CD4-positive, alpha-beta T cell treated with Interleukin-12 subunit alpha and Interleukin-12 subunit beta, for 1 hour (primary cell): Measurements from ENCODE around the gene ADRA2B.

Experiments used
- DNase-seq: peaks from one replicate; pipeline ENCODE4 v3.0.0-alpha.2; 2020

Gene ADRA2B

GRCh38 chr2:96115631-96116423 is 544 bp downstream of the ADRA2B start:
- DNase-seq, result no peak

DNA sequence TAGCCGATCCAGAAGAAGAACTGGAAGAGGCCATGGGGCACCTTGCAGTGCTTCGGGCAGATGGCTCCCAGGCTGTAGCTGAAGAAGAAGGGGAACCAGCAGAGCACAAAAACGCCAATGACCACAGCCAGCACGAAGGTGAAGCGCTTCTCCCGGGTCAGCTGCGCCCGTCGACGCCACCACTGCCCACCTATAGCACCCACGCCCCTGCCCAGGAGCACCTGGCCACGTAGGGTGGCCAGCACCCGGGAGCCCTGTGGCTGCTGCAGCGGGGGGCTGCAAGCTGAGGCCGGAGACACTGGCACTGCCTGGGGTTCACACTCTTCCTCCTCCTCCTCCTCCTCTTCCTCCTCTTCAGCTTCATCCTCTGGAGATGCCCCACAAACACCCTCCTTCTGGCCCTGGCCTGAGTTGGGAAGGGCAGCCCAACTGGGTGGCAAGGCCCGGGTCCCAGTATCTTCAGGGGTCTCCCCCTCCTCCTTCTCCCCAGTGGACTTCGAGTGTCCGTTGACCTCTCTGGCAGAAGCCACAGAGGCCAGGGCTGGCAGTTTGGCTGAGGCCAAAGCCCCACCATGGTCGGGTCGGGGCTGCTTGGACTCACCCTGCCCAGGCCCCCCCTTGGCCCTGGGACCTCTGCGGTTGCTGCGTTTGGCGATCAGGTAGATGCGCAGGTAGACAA is 1.3 kb downstream of the ADRA2B start:
- no peak for DNase-seq

DNA sequence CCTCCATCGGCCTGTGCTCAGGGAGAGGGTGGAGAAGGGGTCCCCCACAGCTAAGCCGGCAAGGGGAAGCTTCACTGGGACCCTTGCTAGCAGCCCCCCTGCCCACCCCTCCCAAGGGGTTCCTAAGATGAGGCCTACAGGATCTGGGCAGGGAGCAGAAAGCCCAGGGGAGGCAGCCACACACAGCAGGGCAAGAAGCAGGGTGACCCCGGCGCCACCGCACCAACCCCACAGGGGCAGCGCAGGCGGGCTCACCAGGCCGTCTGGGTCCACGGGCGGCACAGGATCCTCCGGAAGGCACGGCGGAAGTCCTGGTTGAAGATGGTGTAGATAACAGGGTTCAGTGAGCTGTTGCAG is 1.8 kb downstream of the ADRA2B start:
- DNase-seq, result no peak

DNA sequence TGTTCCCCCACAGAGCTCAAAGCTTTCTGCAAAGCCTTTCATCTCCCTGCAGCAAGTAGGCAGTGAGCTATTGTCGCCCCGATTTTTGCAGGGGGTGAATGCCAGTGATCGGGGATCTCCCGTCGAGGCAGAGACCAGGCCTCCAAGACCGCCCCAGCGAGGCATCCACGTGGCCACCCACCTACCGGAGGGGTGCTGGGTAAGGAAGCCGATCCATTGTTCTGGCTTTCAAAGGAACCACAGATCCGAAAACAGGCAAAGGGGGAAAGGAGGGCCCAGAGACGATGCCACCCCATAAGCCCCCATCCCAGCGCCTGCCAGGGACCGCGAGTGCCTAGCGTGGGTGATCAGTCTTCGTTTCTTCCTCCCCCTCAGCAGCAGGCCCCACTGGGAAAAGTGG is 2.4 kb downstream of the ADRA2B start:
- DNase-seq, result no peak

GRCh38 chr2:96113367-96113677 is 3.0 kb downstream of the ADRA2B start:
- DNase-seq, result no peak

DNA sequence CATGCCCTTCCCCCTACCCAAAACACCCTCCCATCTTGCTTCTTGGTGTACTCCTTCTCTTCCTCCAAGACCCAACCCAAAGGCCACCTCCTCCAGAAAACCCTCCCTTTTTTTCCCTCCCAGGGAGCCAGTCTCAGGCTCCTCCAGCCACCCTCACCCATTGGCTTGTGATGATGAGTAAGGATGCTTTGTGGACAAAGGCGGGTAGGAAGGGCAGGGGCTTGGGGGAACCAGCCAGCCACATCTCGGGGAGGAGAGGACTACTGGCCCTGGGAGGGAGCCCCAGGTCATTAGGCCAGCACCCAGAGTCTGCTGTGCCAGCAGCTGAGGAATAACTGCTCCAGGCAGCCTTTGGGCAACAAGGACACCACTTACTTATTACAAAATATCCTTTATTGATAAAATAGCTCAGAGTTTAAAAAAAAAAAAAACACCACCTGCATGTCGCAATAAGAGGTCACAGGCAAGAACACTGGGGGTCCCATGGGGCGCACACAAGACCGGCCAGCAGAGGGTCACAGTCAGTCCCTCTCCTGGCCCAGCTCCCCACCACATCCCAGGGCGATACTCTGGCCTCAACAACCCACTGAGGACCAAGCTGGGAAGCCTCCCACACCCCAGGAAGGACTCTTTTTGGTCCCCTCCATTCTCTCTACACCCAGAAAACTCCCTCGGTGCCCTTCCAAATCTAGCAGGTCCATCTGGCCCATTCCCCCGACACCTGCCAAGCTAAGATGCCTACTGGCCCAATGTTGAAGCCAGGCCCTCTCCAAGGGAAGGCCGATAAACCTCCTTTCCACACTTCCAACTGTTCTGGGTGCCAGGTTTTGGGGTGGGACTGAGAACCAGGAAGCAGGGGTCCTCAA is 3.6 kb downstream of the ADRA2B start:
- DNase-seq, result no peak

DNA sequence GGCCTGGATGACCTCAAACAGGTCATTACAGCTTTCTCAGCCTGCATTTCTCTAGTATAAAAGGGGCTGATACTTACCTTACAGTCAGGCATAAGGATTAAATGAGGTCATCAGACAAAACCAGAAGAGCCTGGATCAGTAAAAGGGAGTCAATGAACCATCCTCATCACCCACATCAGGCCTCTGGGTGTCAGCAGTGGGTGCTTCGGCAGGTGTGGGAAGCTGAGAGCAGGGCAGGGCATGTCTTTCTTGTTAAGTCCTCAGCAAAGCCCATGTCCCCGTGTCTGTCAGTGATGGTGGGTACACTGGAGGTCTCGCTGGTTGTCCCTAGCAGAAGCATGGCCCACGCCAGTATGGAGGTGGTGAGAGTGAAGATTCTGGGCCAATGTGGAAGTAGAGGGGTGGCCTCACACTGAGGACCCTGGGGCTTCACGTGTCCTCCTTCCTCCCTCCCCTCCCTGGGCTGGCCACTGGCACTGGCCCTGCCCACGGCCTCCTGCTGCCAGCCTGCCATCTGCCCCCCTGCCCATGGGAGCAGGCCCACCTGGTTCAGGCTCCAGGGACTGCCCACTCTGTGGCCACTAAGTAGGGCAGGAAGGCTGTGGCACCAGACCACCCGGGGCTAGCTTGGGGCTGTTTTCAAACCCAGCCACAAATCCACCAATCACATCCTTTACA is 4.4 kb downstream of the ADRA2B start:
- no peak for DNase-seq

GRCh38 chr2:96111257-96111640 is 5.1 kb downstream of the ADRA2B start:
- DNase-seq, result no peak

GRCh38 chr2:96110621-96111256 is 5.6 kb downstream of the ADRA2B start:
- no peak for DNase-seq

GRCh38 chr2:96109931-96110511 is 6.3 kb downstream of the ADRA2B start:
- no peak for DNase-seq

DNA sequence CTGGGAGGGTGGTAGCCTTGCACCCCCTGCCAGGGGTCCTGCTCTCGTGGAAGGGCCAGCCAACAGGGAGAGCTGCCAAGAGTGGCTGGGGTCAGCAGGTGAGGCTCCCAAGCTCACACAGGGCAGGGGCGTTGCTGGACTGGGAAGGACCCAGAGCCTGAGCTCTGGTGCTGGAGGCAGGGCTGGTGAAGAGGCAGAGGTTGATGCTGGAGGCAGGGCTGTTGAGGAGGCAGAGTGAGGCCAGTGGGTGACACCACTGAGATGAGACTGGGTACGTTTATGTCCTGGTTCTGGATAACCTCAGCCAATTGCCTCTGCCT is 7.0 kb downstream of the ADRA2B start:
- DNase-seq, result no peak

GRCh38 chr2:96108541-96109360 is 7.6 kb downstream of the ADRA2B start:
- DNase-seq, result no peak

GRCh38 chr2:96108151-96108540 is 8.2 kb downstream of the ADRA2B start:
- DNase-seq, result no peak

DNA sequence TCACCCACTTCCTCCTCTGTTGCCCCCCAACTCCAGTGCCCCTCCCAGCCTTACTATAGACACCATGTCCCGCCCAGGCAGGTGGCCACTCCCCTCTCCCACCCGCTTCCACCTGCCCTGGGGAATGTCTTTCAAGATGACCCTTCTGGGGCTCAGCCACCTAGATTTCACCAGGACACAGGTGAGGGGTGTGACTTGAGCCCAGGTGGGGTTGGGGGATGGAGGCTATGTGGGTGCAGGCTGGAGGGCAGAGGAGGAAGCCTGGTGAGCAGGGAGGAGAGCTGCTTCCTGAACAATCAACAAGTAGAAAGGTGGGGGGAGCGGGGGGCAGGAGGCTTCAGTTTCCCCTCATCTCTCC is 8.7 kb downstream of the ADRA2B start:
- no peak for DNase-seq

- no peak for DNase-seq
Observed at GRCh38 chr2:96106991-96107707, 9.2 kb downstream of the ADRA2B start.

DNA sequence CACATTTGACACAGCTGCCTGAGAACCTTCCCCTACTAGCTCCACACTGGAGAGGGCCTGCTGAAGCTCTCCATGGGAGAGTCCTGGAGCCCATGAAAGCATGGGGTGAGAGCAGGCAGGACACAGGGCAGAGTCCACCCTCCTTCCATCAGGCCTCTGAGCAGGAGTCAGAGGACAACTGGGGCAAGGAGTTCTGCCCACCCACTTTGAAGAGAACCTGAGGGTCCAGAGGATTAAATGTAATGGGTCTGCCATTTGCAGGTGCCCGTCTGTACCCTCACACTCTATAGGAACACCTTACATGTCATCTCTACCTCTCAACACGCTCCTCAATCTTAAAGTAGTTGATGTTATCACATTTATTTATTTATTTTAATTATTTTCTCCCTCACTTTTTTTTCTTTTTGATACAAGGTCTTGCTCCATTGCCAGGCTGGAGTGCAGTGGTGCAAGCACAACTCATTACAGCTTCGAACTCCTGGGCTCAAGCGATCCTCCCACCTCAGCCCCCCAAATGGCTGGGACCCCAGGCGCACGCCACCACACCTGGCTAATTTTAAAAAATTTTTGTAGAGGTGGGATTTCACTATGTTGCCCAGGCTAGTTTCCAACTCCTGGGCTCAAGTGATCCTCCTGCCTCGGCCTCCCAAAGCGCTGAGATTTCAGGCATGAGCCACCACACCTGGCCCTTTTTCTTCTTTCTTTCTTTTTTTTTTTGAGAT is 10.2 kb downstream of the ADRA2B start:
- no peak for DNase-seq

DNA sequence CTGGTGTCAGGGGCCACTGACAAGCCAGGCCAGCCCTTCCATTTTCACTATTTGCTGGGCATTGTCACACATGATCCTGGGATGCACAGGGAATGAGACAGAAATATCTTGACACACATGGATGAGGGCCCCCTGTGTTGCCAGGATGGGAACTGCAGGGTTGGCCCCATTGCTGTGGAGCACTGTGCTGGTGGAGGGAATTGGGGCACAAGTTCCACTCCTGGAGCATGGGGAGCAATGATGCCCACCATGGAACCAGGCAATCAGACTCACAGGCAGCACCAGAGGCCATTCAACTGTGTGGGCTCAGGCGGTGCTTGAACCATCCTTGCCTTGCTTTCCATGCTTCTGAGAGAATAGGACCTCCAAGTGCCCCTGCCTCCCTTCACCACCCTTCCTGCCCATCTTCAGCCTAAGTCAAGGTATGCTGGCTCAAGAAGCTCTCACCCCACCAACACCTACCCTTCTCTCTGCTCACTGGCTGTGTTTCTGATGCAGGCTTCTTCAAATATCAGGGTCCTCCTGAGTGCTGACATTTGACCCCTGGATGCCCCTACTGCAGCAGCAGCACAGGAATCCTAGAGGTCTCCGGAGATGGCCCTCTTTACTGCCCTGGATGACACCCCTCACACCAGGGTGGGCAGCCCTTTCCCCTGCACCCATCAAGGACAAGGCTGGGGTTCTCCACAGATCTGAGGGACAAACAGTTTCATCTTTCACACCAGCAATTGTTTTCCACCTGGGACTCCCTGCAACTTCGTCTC is 11.0 kb downstream of the ADRA2B start:
- no peak for DNase-seq

DNA sequence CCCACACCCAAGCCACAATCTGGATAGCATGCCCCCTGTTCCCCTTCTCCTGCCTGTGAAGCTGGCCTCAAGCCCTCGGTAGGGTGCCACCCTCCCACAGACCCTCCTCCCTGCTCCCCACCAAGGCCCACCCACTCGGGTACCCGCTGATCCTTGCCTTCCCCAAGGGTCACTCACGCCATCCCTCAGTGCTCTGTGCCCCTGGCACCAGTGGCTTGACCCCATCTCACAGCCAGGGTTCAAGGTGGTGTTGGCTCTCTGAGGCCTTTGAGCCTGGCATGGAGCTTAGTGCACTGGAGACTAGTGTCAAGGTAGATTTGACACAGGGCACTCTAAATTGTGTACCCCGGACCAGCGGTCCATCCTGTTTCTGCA is 11.9 kb downstream of the ADRA2B start:
- DNase-seq, result no peak

DNA sequence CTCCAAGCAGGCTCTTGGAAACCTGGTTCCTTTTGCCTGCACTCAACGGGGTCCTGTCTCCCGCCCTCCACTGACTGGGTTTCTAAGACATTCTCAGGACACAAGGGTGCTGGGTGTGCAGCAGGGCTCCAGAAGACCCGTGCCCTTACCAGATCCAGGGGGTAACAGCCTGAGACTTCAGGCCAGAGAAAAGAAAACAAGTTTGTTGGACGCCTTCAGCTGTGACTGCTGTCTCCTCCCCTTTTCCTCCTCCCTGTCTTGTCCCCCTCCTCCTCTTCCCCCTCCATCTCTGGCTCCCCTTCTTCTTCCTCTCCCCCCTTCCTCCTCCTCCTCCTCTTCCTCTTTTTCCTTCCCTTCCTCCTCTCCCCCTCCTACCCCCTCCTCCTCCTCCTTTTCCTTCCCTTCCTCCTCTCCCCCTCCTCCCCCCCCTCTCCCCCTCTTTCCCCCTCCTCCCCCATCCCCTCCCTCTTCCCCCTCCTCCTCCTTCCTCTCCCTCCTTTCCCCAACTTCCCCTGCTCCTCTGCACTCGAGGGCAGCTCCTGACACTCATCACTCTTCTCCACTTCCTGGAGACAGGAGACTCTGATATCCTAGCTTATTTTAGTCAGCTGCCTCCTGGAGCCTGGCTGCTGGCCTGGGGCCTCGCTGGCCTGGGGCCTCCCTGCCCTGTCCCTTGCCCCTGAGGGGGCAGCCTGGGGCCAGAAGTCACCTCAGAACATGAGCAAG is 12.4 kb downstream of the ADRA2B start:
- DNase-seq, result no peak
